ENCODE data around the gene SNRK.

DNA sequence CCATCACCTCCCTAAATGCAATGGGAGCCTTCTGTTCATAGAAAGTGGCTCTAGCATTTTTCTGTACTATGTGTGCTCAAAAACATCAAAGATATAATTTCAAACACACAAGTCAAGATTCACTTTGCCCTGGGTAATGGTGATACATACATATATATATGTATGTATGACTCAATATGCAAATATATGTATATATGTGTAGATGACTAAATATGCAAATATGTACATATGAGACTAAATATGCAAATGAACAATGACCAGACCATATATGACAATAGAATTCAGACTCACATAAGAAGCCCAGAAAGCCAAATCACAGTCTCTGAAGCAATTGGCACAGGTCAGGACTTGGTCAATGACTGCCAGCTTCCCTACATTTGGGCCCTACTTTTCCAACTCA is 36.9 kb upstream of the SNRK start:
- TF ChIP-seq TAF1 (IDR thresholded peaks at IDR 0.05; ENCODE audit: borderline replicate concordance, insufficient read depth, low read length) = no peak
- TF ChIP-seq POLR2AphosphoS5 (IDR thresholded peaks at IDR 0.05; ENCODE audit: low read depth, low read length) = no peak
- no peak for TF ChIP-seq SIN3A (IDR thresholded peaks at IDR 0.05; ENCODE audit: borderline replicate concordance, insufficient read depth, low read length)
- TF ChIP-seq REST (IDR thresholded peaks at IDR 0.05; ENCODE audit: insufficient read depth in 1 of 2, low read depth in 2 of 2, low read length in 2 of 2) = no peak

All from PFSK-1 (cell line).